Measurements from ENCODE around the gene KCTD16.

The KCTD16 gene

GRCh38 chr5:144418719-144419118, 248.0 kb downstream of the KCTD16 start:
- no peak for DNase-seq

- DNase-seq, result no peak
Observed at GRCh38 chr5:144421411-144421810, 250.7 kb downstream of the KCTD16 start.

GRCh38 chr5:144422018-144422727, 251.5 kb downstream of the KCTD16 start:
- DNase-seq, result no peak

GRCh38 chr5:144427866-144428265, 257.2 kb downstream of the KCTD16 start:
- no peak for DNase-seq

GRCh38 chr5:144428326-144428725, 257.7 kb downstream of the KCTD16 start:
- DNase-seq, result no peak

- no peak for DNase-seq
Observed at GRCh38 chr5:144429405-144429804, 258.7 kb downstream of the KCTD16 start.

GRCh38 chr5:144429905-144430304, 259.2 kb downstream of the KCTD16 start:
- no peak for DNase-seq

- DNase-seq, result no peak
Observed at GRCh38 chr5:144433140-144433822, 262.6 kb downstream of the KCTD16 start.

GRCh38 chr5:144433893-144434292, 263.2 kb downstream of the KCTD16 start:
- no peak for DNase-seq

GRCh38 chr5:144436007-144436406, 265.3 kb downstream of the KCTD16 start:
- DNase-seq, result no peak

GRCh38 chr5:144438237-144438636, 267.6 kb downstream of the KCTD16 start:
- no peak for DNase-seq

- DNase-seq, result no peak
Observed at GRCh38 chr5:144448457-144448856, 277.8 kb downstream of the KCTD16 start.

- DNase-seq, result no peak
Observed at GRCh38 chr5:144451187-144451973, 280.7 kb downstream of the KCTD16 start.

- no peak for DNase-seq
Observed at GRCh38 chr5:144453753-144454152, 283.1 kb downstream of the KCTD16 start.

GRCh38 chr5:144457160-144457559, 286.5 kb downstream of the KCTD16 start:
- DNase-seq, result no peak

GRCh38 chr5:144458216-144458615, 287.5 kb downstream of the KCTD16 start:
- no peak for DNase-seq

- DNase-seq, result no peak
Observed at GRCh38 chr5:144460600-144460999, 289.9 kb downstream of the KCTD16 start.

GRCh38 chr5:144462577-144462976, 291.9 kb downstream of the KCTD16 start:
- no peak for DNase-seq

- no peak for DNase-seq
Observed at GRCh38 chr5:144463481-144464223, 293.0 kb downstream of the KCTD16 start.

GRCh38 chr5:144464306-144464705, 293.6 kb downstream of the KCTD16 start:
- DNase-seq, result no peak

- DNase-seq, result no peak
Observed at GRCh38 chr5:144465441-144465840, 294.8 kb downstream of the KCTD16 start.

- no peak for DNase-seq
Observed at GRCh38 chr5:144467792-144468191, 297.1 kb downstream of the KCTD16 start.

- no peak for DNase-seq
Observed at GRCh38 chr5:144468571-144468970, 297.9 kb downstream of the KCTD16 start.
